BE2C (cell line): ENCODE measurements around the gene RUVBL1.
A peak's percentile ranks its signal among the peaks of the same experiment; 100 is the strongest.

Experiments
- DNase-seq: peaks from one replicate; pipeline ENCODE4 v3.0.0-alpha.2; 2020
- H3K27me3 ChIP-seq: fragments of 250-450 bp; sonication (Bioruptor Pico); 2 replicates; pipeline ENCODE4 v1.5.1; 2020; ENCODE audit warnings: mild to moderate bottlenecking
- H3K36me3 ChIP-seq: fragments of 250-450 bp; sonication (Bioruptor Pico); 2 replicates; pipeline ENCODE4 v1.5.1; 2020; ENCODE audit warnings: mild to moderate bottlenecking
- H3K4me1 ChIP-seq: fragments of 250-450 bp; sonication (Bioruptor Pico); 2 replicates; pipeline ENCODE4 v1.5.1; 2020
- H3K4me3 ChIP-seq: 2 replicates; pipeline ENCODE4 v1.5.1; 2011; ENCODE audit warnings: low read depth, low read length
- H3K9me3 ChIP-seq: fragments of 250-450 bp; sonication (Bioruptor Pico); 2 replicates; pipeline ENCODE4 v1.5.1; 2020
- TF ChIP-seq, protein P1 (sequence below): IDR thresholded peaks from 2 replicates; pipeline ENCODE4 v1.5.1; 2012; ENCODE audit warnings: mild to moderate bottlenecking, low read depth, low read length

The RUVBL1 gene

GRCh38 chr3:128063865-128064264 lies 59.7 kb downstream of the RUVBL1 start:
- Histone ChIP-seq H3K9me3 (no peaks in the 10 kb centered on the region), H3K36me3 (peaks cover 97% of the 10 kb centered on the region), H3K27me3 (no peaks in the 10 kb centered on the region), H3K4me3 (no peak overlapping the region), H3K4me1 (no peaks in the 10 kb centered on the region)
- TF ChIP-seq, protein P1, sequence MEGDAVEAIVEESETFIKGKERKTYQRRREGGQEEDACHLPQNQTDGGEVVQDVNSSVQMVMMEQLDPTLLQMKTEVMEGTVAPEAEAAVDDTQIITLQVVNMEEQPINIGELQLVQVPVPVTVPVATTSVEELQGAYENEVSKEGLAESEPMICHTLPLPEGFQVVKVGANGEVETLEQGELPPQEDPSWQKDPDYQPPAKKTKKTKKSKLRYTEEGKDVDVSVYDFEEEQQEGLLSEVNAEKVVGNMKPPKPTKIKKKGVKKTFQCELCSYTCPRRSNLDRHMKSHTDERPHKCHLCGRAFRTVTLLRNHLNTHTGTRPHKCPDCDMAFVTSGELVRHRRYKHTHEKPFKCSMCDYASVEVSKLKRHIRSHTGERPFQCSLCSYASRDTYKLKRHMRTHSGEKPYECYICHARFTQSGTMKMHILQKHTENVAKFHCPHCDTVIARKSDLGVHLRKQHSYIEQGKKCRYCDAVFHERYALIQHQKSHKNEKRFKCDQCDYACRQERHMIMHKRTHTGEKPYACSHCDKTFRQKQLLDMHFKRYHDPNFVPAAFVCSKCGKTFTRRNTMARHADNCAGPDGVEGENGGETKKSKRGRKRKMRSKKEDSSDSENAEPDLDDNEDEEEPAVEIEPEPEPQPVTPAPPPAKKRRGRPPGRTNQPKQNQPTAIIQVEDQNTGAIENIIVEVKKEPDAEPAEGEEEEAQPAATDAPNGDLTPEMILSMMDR = no peak
- no peak for DNase-seq

DNA sequence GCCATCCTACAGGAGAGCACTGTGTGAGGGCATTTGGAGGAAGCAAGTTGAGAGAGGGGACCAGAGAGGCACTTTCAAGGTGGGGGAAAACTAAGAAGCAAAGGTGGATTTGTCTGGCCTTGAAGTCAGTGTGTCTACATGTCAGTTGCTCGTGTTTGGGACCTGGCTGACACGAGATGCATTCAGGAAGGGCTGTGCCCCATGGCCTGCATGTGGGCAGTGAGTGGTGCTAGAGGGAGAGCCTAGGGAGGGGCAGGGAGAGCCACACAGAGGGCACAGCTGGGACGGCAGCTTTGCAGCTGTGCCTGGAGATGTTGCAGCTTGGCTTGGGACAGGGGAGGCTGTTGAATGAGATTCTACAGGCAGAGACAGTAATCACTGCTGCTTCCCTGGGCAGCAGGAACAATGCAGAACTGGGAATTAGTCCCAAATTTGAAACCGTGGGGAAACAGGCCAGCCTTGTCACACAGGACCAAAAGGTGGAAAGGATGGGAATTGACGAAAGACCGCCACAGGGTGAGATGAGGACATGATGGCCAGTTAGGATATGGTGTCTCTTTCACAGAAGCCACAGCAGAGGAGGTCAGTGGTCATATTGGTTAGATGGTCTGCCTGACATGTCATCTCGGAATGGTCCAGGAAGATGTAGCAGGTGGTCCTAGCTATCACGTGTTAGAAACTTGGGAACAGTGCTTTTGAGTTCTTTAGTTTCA lies 61.4 kb downstream of the RUVBL1 start:
- peaks cover 93% of the 10 kb centered on the region for H3K36me3 ChIP-seq
- H3K27me3 ChIP-seq = no peaks in the 10 kb centered on the region
- DNase-seq = no peak
- no peak overlapping the region for H3K4me3 ChIP-seq
- H3K4me1 ChIP-seq = no peaks in the 10 kb centered on the region
- H3K9me3 ChIP-seq = no peaks in the 10 kb centered on the region
- TF ChIP-seq, protein P1 = no peak

DNA sequence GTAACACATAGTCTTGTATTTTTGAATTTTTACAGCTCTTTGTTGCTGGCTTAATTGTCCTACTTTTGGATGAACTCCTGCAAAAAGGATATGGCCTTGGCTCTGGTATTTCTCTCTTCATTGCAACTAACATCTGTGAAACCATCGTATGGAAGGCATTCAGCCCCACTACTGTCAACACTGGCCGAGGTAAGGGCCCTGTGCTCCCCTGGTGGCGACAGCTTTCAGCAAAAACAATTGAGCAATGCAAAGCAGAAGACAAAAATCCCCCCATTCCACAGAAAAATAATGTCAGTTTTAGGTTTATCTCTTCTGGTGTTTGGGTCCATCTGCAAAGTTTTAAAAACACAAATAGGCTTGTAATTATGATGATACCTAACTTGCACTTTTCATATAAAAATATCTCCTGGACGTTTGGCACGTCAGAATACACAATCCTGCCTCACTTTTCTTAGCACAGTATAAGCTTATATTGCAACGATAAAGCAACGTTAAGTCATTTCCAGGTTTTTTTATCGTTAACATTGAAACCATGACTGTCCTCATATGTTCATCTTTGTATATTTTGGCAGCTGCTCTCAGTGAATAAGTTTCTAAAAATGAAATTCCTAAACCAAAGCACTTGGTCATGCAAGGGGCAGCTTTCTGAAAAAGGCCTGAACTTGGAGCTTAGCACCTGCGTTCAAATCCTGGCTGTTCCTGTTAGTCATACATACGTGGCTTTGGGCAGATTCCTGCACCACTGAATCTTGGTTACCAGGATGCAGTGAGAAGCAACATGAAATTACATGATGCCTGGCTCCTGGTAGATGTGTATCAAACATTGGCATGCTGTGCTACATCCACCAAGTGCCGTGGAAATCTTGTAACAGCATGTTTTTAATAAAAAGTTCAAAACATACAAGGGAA lies 62.9 kb downstream of the RUVBL1 start:
- no peak for DNase-seq
- peaks cover 5% of the 10 kb centered on the region; the same call in 1 of the 2 replicates for H3K4me1 ChIP-seq
- H3K27me3 ChIP-seq = no peaks in the 10 kb centered on the region
- no peaks in the 10 kb centered on the region for H3K9me3 ChIP-seq
- no peak overlapping the region for H3K4me3 ChIP-seq
- H3K36me3 ChIP-seq = peaks cover 91% of the 10 kb centered on the region
- TF ChIP-seq, protein P1 = no peak

DNA sequence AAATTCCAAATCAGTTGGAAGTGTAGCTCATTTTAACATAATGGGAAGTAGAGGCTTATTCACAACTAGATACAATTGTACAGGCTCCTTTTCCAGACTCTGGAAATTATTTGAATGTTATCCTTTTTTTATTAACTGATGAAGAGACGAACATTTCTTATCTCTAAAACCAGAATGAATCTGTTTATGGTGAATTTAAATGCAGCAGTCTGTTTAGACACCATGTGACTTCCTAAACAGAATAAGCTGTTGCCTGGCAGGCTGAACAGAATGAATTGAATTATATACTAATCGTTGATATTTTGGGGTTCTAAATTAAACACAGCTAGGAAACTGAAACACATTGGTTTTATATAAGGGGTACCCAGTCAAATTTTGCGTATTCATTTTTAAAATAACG lies 67.4 kb downstream of the RUVBL1 start:
- peaks cover 76% of the 10 kb centered on the region for H3K36me3 ChIP-seq

GRCh38 chr3:128054367-128054766 lies 69.2 kb downstream of the RUVBL1 start:
- Histone ChIP-seq H3K27me3 (no peaks in the 10 kb centered on the region), H3K4me3 (peak overlapping the region; percentile 85), H3K36me3 (peaks cover 58% of the 10 kb centered on the region), H3K9me3 (no peaks in the 10 kb centered on the region), H3K4me1 (peaks cover 6% of the 10 kb centered on the region)
- DNase-seq = no peak
- TF ChIP-seq, protein P1 = no peak

More for the DNA sequence above, 67.4 kb downstream of the RUVBL1 start:
- Histone ChIP-seq H3K4me3 (no peak overlapping the region), H3K4me1 (peaks cover 6% of the 10 kb centered on the region), H3K9me3 (no peaks in the 10 kb centered on the region), H3K27me3 (no peaks in the 10 kb centered on the region)
- DNase-seq = no peak
- TF ChIP-seq, protein P1 = no peak

- Histone ChIP-seq H3K9me3 (no peaks in the 10 kb centered on the region), H3K36me3 (peaks cover 51% of the 10 kb centered on the region), H3K4me3 (peak overlapping the region; percentile 85), H3K4me1 (peaks cover 6% of the 10 kb centered on the region), H3K27me3 (peaks cover 3% of the 10 kb centered on the region; the same call in 1 of the 2 replicates)
- DNase-seq = no peak
- TF ChIP-seq, protein P1 = no peak
Observed at GRCh38 chr3:128053614-128054013, 70.0 kb downstream of the RUVBL1 start.
